Fibroblast of skin of scalp (primary cell): ENCODE data around the gene CNFN.

ENCODE experiments used
- DNase-seq: peaks from one replicate; pipeline ENCODE4 v3.0.0-alpha.2; 2013

CNFN gene

GRCh38 chr19:42374826-42375376, 15.2 kb downstream of the CNFN start:
- no peak for DNase-seq

DNA sequence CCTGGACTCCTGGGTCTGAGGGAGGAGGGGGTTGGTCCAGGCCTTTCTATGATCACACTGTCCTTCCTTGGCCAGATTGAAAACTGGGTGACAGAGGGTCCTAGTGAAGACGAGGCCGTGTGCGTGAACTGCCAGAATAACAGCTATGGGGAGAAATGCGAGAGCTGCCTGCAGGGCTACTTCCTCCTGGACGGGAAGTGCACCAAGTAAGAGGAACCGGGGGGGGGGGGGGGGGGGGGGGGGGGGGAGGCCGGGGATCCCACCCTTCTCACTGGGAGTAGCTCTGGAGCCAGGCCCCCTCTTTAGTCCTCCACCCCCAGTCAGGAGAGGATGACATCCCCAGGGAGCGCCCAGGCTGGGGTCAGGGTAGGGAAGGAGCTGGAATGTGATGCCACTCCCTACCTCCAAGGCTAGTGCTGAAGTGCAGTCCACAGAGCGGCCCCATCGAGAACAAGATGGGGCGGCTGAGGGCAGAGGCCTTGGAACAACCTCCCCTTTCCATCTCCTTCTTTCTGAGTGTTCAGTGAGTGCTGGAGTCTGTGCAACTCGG, 19.4 kb downstream of the CNFN start:
- no peak for DNase-seq

DNA sequence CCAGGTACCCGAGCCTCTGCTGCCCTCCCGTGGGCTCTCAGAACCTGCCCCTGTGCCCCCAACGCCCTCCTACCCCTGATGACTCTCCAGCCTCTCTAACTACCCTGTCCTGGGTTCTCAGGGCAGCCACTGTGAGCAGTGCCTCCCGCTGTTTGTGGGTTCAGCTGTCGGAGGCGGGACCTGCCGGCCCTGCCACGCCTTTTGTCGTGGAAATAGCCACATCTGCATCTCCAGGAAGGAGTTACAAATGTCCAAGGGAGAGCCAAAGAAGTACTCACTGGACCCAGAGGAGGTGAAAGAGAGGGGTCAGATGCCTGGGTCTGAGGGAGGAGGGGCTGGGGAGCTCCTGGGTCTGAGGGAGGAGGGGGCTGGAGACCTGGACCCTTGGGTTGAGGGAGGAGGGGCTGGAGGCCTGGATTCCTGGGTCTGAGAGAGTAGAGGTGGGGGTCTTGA, 20.0 kb downstream of the CNFN start:
- no peak for DNase-seq

- no peak for DNase-seq
These were observed 20.5 kb downstream of the CNFN start for GRCh38 chr19:42369433-42370067.

DNA sequence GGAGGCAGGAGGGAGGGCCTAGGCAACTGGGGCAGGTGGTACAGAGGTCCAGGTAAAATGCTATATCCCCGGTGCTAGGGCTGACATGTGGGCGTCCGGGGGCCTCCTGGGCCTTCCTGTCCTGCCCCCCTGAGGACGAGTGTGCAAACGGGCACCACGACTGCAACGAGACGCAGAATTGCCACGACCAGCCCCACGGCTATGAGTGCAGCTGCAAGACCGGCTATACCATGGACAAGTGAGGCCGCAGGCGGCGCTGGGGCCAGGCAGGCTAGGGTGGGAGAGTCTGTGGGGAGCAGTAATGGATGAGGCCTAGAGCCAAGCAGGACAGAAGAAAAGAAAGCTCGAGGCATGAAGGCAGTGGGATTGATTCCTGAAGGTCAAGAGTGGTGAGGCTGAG, 21.3 kb downstream of the CNFN start:
- no peak for DNase-seq

DNA sequence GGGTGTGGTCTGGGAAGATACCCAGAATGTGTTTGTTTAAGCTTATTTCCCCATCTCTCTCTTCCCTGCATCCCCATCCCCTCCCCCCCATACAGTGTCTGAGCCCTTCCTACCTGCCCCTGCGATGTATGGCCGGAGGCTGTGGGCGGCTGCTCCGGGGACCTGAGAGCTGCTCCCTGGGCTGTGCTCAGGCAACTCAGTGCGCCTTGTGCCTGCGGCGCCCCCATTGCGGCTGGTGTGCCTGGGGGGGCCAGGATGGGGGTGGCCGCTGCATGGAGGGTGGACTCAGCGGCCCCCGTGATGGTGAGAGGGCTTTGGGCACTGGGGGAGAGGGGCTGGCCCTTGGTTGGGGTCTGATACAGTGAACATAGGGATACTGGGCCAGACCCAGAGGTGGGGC, 21.7 kb downstream of the CNFN start:
- no peak for DNase-seq

DNA sequence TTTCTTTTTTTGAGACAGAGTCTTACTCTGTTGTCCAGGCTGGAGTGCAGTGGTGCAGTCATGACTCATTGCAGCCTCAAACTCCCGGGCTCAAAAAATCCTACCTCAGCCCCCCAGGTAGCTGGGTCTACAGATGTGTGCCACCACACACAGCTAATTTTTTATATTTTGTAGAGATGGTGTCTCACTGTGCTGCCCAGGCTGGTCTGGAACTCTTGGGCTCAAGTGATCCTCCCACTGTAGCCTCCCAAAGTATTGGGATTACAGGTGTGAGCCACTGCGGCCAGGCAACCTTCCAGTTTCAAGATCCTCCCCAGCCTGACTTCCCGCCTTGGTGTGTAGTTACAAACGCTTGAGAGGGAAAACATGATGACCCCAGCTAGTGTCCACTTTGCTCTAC, 22.2 kb downstream of the CNFN start:
- DNase-seq, result no peak

DNA sequence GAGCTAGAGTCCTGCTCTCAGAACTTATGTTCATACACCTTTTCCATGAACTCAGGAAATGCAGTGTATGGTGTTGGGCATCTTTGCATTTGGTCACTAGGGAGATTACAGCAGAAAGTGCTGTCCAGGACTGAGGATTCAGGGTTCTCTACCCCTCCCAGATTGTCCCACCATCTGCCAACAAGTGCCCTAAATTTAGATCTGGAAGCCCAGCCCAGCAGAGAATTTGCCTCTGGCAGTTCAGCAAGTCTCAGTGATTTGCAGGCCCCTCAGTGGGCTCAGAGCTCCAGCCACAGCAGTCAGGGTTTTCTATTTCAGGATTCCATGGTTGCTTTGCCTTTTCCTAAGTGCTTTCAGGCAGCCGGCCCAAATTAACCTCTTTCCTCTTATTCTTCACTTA, 23.4 kb downstream of the CNFN start:
- no peak for DNase-seq

GRCh38 chr19:42363614-42364346, 26.3 kb downstream of the CNFN start:
- DNase-seq, result no peak

GRCh38 chr19:42362891-42363440, 27.1 kb downstream of the CNFN start:
- no peak for DNase-seq

GRCh38 chr19:42362342-42362741, 27.8 kb downstream of the CNFN start:
- DNase-seq, result no peak

GRCh38 chr19:42361545-42361910, 28.6 kb downstream of the CNFN start:
- no peak for DNase-seq

DNA sequence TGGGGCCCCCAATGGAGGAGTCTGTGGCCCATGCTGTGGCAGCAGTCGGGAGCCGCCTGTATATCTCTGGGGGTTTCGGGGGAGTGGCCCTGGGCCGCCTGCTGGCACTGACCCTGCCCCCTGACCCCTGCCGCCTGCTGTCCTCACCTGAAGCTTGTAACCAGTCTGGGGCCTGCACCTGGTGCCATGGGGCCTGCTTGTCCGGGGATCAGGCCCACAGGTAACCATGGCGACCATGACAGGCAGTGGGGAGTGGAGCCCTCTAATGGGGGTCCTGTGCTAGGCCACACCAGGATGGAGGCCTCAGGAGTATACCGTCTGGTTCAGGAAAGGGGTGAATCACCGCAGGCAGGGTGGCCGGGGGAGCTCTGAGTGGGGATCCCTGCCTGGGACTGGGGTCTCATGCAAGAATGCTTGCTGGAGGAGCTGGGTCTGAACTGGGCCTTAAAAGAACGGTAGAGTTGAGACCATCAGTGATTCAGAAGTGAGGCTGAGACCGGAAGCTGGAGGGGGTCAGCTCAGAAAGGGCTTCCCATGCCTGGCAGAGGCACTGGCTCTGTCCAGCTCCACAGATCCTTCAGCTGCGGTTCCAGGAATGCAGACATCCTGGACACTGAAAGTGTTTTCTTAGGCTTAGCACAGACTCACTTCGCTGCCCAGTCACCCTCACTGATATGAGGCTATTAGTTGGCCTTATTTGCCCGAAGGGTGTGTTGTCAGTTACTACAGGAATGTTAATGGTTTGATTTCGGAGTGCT, 29.1 kb downstream of the CNFN start:
- no peak for DNase-seq

- DNase-seq, result no peak
These were observed 32.8 kb downstream of the CNFN start for GRCh38 chr19:42357290-42357689.

DNA sequence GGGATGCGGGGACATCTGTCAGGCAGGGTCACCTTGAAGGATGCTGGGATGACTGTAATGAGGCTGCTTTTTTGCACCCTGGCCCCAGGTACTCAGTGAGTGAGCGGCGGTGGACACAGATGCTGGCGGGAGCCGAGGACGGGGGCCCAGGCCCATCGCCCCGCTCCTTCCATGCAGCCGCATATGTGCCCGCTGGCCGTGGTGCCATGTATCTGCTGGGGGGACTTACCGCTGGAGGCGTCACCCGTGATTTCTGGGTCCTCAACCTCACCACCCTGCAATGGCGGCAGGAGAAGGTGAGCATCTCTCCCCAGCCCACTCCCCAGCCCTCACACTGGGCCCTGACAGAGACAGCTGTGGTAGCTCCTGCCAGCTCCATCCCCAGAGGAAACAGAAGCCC, 33.4 kb downstream of the CNFN start:
- DNase-seq, result no peak

DNA sequence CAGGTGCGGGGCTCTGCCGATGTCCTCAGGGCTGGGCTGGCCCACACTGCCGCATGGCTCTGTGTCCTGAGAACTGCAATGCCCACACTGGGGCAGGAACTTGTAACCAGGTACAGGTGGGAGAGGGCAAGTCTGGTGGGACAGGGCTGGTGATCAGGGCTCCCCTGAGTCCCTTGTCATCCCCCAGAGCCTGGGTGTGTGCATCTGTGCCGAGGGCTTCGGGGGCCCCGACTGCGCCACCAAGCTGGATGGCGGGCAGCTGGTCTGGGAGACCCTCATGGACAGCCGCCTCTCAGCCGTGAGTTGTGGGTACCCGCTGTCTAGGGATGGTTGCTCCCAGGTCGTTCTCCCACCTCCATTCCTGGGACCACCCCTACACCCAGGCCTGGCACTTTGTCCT, 34.2 kb downstream of the CNFN start:
- no peak for DNase-seq

DNA sequence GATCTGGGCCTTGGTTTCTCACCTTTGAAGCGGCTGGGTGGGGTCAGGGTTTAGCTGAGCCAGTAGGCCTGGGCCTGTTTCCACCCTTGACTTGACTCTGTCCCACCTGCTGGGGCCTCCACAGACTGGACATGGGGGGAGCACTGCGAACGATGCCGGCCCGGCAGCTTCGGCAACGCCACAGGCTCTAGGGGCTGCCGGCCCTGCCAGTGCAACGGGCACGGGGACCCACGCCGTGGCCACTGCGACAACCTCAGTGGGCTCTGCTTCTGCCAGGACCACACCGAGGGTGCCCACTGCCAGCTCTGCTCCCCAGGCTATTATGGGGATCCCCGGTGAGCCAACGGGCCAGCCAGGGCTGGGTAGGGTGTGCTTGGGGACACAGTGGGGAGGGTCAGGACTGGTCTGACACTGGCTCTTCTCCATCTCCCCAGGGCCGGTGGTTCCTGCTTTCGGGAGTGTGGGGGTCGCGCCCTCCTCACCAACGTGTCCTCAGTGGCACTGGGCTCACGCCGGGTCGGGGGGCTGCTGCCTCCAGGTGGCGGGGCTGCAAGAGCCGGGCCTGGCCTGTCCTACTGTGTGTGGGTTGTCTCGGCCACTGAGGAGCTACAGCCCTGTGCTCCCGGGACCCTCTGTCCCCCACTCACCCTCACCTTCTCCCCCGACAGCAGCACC, 36.6 kb downstream of the CNFN start:
- no peak for DNase-seq

GRCh38 chr19:42352301-42353259, 37.5 kb downstream of the CNFN start:
- no peak for DNase-seq

DNA sequence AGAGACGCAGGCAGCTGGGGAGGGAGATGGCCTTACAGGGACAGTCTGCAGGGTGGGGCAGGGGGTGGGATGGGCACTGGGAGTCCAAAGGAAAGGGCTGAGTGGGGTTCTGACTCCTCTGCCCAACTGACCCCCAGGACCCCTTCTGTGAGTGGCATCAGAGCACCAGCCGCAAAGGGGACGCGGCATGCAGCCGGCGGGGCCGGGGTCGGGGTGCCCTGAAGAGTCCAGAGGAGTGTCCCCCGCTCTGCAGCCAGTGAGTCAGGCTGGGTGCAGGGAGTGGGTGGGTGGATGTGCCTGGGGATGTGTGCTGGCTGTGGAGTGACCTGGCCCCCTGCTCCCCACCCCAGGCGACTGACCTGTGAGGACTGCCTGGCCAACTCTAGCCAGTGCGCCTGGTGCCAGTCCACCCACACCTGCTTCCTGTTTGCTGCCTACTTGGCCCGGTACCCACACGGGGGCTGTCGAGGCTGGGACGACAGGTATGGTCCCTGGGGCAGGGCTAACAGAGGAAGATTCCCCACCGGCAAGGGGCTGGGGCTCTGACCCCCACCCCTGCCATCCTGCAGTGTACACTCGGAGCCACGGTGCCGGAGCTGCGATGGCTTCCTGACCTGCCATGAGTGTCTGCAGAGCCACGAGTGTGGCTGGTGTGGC, 38.9 kb downstream of the CNFN start:
- no peak for DNase-seq

DNA sequence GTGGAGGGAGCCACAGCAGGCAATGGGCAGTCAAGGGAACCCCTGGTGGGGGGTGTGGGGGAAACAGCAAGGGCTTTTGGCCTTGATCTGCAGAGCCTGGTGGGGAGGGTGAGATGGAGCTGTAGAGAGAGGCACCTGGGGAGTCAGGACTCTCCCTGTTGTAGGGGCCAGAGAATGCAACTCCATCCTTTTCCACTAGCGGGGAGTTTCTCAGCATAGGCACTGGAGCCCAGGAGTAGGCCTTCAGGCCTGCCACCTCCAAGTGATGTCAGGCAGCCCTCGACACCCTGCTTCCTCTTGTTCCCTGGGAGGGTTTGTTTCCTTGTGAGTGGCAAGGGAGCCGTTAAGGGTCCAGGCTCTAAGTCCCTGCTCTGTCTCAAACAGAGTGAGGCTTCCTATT, 39.7 kb downstream of the CNFN start:
- DNase-seq, result no peak
